Measurements from ENCODE around the gene DGKH.

Gene DGKH

DNA sequence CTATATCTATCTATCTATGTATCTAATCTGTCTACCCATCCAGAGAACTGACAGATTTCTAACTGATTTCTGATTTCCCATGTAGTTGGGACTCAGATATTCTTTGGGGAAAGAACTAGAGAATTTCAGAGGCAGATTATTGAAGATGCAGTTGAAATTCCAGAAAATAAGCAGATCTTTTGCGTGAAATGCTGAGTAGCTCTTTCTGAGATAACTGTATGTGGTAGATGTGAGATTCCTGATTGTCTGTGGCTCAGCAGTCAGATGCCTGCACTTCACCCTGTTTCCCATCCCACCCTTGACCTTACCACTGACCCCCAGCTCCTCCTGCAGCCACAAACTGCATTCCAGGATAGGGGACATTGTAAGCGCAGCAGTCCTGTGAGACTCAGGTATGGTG, 61.5 kb downstream of the DGKH start:
- Histone ChIP-seq H3K27me3 (ENCODE audit: control insufficient read depth, insufficient read depth, low read length, poor library complexity, severe bottlenecking) (no peaks in the 10 kb centered on the region), H3K4me1 (ENCODE audit: control insufficient read depth, insufficient read depth, low read length) (peaks cover 10% of the 10 kb centered on the region), H3K4me3 (ENCODE audit: insufficient read depth, low read depth, low read length) (no peak overlapping the region), H3K36me3 (ENCODE audit: control insufficient read depth, insufficient read depth, low read length) (no peaks in the 10 kb centered on the region), H3K27ac (ENCODE audit: insufficient read depth, low read depth, low read length, poor library complexity, severe bottlenecking) (no peak overlapping the region), H3K9me3 (ENCODE audit: control insufficient read depth, low read length) (no peaks in the 10 kb centered on the region)
- 87 to 91% methylated on average over 2 of the region's 2 CpGs for WGBS, 2 experiments

DNA sequence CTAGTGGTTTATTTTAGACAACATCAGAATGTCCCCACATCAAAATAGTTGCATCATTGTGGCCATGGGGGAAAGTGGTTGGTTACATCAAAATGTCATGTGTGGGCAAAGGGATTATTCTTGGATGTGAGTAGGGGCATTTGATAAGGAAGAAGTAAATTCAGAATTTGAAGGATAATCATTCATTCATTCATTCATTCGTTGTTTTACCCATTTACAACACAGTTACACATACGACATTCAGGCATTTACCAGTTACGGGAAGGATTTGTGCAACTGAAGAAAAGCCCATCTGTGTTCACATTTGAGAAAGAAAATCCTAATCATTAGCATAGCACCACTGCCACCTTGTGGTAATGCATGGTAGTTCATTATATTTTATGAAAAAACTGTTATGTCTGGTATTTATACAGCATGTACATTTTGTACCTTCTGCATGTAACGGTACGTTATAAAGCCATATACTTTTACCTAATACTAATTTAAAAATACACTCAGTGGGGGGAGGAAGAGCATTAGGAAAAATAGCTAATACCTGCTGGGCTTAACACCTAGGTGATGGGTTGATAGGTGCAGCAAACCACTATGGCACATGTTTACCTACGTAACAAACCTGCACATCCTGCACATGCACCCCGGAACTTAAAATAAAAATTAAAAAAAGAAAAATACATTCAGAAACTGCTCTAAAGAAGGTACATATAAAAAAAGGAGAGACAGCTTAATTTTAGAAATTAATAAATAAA, 62.1 kb downstream of the DGKH start:
- H3K9me3 ChIP-seq (ENCODE audit: control insufficient read depth, low read length): no peaks in the 10 kb centered on the region
- no peak overlapping the region for H3K4me3 ChIP-seq (ENCODE audit: insufficient read depth, low read depth, low read length)
- no peaks in the 10 kb centered on the region for H3K36me3 ChIP-seq (ENCODE audit: control insufficient read depth, insufficient read depth, low read length)
- peaks cover 10% of the 10 kb centered on the region for H3K4me1 ChIP-seq (ENCODE audit: control insufficient read depth, insufficient read depth, low read length)
- no peak overlapping the region for H3K27ac ChIP-seq (ENCODE audit: insufficient read depth, low read depth, low read length, poor library complexity, severe bottlenecking)
- 38 to 58% methylated on average over 3 to 4 of the region's 7 CpGs for WGBS, 2 experiments
- H3K27me3 ChIP-seq (ENCODE audit: control insufficient read depth, insufficient read depth, low read length, poor library complexity, severe bottlenecking): no peaks in the 10 kb centered on the region

DNA sequence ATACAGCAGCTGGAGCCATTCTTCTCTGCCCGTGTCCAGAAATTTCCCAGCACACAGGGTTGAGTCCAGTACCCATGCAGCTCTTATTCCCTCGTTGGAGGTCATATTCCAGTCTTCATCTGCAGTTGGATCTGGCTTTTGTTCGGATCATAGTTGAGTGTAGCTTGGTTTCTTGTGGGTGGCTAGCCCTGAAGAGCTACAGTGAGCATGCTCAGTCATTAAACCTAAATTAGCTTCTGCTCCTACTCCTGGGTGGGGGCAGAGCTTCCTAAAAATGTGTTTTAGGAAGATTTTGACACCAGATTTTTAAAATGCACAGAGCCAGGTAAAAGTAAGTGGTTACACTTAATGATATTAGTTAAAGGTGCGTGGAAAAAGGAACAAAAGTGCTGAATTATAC, 64.4 kb downstream of the DGKH start:
- no peaks in the 10 kb centered on the region for H3K36me3 ChIP-seq (ENCODE audit: control insufficient read depth, insufficient read depth, low read length)
- 71 to 93% methylated on average over 3 to 4 of the region's 4 CpGs for WGBS, 2 experiments
- no peaks in the 10 kb centered on the region for H3K27me3 ChIP-seq (ENCODE audit: control insufficient read depth, insufficient read depth, low read length, poor library complexity, severe bottlenecking)
- H3K9me3 ChIP-seq (ENCODE audit: control insufficient read depth, low read length): no peaks in the 10 kb centered on the region
- no peak overlapping the region for H3K4me3 ChIP-seq (ENCODE audit: insufficient read depth, low read depth, low read length)
- H3K27ac ChIP-seq (ENCODE audit: insufficient read depth, low read depth, low read length, poor library complexity, severe bottlenecking): no peak overlapping the region
- peaks cover 3% of the 10 kb centered on the region for H3K4me1 ChIP-seq (ENCODE audit: control insufficient read depth, insufficient read depth, low read length)

DNA sequence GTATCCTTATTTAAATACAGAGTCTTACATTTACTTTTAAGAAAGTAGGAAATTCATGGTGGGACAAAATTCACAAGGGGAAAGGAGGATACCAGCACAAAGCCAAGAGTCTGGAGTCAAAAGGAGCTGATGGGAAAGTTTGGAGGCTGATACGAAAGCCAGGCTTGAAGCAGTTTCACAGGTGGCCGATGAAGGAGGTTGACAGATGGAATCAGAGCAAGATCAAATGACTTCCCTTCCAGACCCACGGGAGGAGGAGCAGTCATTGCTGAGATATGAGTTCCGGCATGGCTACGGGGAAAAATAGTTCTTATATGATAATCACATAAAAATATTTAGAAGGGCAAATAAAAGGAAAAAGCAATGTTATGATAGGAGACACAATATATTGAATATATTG, 65.0 kb downstream of the DGKH start:
- Histone ChIP-seq H3K4me3 (ENCODE audit: insufficient read depth, low read depth, low read length) (no peak overlapping the region), H3K9me3 (ENCODE audit: control insufficient read depth, low read length) (no peaks in the 10 kb centered on the region), H3K27me3 (ENCODE audit: control insufficient read depth, insufficient read depth, low read length, poor library complexity, severe bottlenecking) (no peaks in the 10 kb centered on the region), H3K36me3 (ENCODE audit: control insufficient read depth, insufficient read depth, low read length) (no peaks in the 10 kb centered on the region), H3K4me1 (ENCODE audit: control insufficient read depth, insufficient read depth, low read length) (no peaks in the 10 kb centered on the region), H3K27ac (ENCODE audit: insufficient read depth, low read depth, low read length, poor library complexity, severe bottlenecking) (no peak overlapping the region)
- 87 to 92% methylated on average over 2 to 5 of the region's 5 CpGs for WGBS, 2 experiments

DNA sequence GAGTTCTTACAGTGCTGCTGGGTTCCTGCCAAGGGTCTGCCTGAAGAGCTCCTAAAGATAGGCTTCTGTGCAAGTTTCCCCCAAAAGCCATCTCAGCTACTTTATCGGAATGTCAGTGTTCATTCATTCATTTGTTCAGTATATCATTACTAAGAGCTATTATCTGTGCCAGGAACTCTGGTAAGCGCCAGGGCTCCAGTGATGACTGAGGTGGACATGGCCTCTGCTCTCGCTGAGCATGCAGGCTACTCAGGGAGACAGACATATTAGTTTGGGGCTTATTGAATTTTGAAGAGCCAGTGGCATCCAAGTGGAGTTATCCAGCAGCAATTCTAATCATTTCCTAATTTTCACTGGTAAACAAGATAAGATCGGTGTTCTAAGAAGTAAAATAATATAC, 65.8 kb downstream of the DGKH start:
- Histone ChIP-seq H3K27ac (ENCODE audit: insufficient read depth, low read depth, low read length, poor library complexity, severe bottlenecking) (no peak overlapping the region), H3K4me1 (ENCODE audit: control insufficient read depth, insufficient read depth, low read length) (no peaks in the 10 kb centered on the region), H3K27me3 (ENCODE audit: control insufficient read depth, insufficient read depth, low read length, poor library complexity, severe bottlenecking) (no peaks in the 10 kb centered on the region), H3K36me3 (ENCODE audit: control insufficient read depth, insufficient read depth, low read length) (no peaks in the 10 kb centered on the region), H3K4me3 (ENCODE audit: insufficient read depth, low read depth, low read length) (no peak overlapping the region), H3K9me3 (ENCODE audit: control insufficient read depth, low read length) (no peaks in the 10 kb centered on the region)
- WGBS, 2 experiments: 62 to 65% methylated on average over 3 of the region's 4 CpGs

DNA sequence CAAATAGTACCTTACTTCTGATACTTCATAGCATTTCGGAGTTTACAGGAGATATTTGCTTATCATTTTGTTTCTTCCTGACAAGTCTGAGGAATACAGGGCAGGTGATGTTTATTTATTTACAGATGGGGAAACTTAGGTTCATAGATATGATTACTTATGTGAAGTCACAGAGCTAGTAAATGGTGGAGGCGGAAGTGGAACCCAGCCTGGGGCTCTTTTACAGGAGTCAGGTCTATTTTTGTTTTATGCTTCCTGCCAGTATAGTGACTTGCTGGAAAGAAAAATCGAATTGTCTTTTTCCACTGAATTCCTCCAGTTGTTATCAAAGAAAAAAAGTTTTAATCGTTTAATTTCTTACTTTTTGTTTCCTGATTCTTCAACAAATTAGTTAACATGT, 66.5 kb downstream of the DGKH start:
- Histone ChIP-seq H3K9me3 (ENCODE audit: control insufficient read depth, low read length) (no peaks in the 10 kb centered on the region), H3K4me1 (ENCODE audit: control insufficient read depth, insufficient read depth, low read length) (no peaks in the 10 kb centered on the region), H3K27ac (ENCODE audit: insufficient read depth, low read depth, low read length, poor library complexity, severe bottlenecking) (no peak overlapping the region), H3K4me3 (ENCODE audit: insufficient read depth, low read depth, low read length) (no peak overlapping the region), H3K27me3 (ENCODE audit: control insufficient read depth, insufficient read depth, low read length, poor library complexity, severe bottlenecking) (no peaks in the 10 kb centered on the region), H3K36me3 (ENCODE audit: control insufficient read depth, insufficient read depth, low read length) (no peaks in the 10 kb centered on the region)
- 94 to 99% methylated on average over 3 of the region's 4 CpGs for WGBS, 2 experiments

DNA sequence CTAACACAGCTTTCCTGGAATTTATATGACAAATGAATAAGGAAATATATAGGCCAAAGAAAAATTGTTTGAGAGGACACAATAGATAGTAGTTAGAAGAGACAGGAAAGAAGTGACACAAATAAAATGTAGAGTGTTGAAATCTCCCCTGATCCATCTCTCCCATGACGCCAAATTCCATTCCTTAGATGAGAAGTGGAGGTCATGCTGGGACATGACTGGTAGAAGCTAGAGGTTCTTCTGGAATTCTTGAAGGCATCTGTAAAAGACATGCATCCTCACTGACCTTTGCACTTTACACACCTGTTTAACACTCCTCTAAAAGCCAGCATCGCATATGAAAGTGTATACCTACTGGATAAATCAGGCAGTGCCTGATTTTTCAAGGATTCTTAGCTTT, 67.8 kb downstream of the DGKH start:
- 98 to 100% methylated on average over 2 of the region's 2 CpGs for WGBS, 2 experiments
- no peaks in the 10 kb centered on the region for H3K36me3 ChIP-seq (ENCODE audit: control insufficient read depth, insufficient read depth, low read length)
- no peaks in the 10 kb centered on the region for H3K27me3 ChIP-seq (ENCODE audit: control insufficient read depth, insufficient read depth, low read length, poor library complexity, severe bottlenecking)

DNA sequence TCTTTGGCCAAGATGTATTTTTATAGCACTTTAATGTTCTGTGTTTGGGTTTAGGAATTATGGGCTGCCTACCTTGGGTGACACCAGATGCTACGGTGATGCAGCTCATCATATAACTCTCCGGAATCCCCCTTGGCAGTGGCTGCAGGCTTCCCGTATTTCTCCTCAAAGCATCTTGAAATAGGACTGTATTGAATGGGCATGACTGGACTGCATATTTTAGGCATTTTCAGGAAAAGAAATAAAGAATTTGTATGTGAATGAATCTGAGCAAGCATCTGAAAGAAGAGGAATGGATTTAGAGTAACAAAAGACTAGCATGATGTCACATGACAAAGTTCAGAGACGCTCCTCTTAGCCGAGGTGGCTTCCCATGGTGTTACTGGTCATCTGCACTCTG, 70.6 kb downstream of the DGKH start:
- no peaks in the 10 kb centered on the region for H3K4me1 ChIP-seq (ENCODE audit: control insufficient read depth, insufficient read depth, low read length)
- no peak overlapping the region for H3K27ac ChIP-seq (ENCODE audit: insufficient read depth, low read depth, low read length, poor library complexity, severe bottlenecking)
- no peaks in the 10 kb centered on the region for H3K36me3 ChIP-seq (ENCODE audit: control insufficient read depth, insufficient read depth, low read length)
- no peak overlapping the region for H3K4me3 ChIP-seq (ENCODE audit: insufficient read depth, low read depth, low read length)
- WGBS, 2 experiments: 92 to 93% methylated on average over 5 of the region's 5 CpGs
- no peaks in the 10 kb centered on the region for H3K27me3 ChIP-seq (ENCODE audit: control insufficient read depth, insufficient read depth, low read length, poor library complexity, severe bottlenecking)
- H3K9me3 ChIP-seq (ENCODE audit: control insufficient read depth, low read length): no peaks in the 10 kb centered on the region

More for the DNA sequence above, 67.8 kb downstream of the DGKH start:
- no peak overlapping the region for H3K27ac ChIP-seq (ENCODE audit: insufficient read depth, low read depth, low read length, poor library complexity, severe bottlenecking)
- no peak overlapping the region for H3K4me3 ChIP-seq (ENCODE audit: insufficient read depth, low read depth, low read length)
- no peaks in the 10 kb centered on the region for H3K9me3 ChIP-seq (ENCODE audit: control insufficient read depth, low read length)
- no peaks in the 10 kb centered on the region for H3K4me1 ChIP-seq (ENCODE audit: control insufficient read depth, insufficient read depth, low read length)

DNA sequence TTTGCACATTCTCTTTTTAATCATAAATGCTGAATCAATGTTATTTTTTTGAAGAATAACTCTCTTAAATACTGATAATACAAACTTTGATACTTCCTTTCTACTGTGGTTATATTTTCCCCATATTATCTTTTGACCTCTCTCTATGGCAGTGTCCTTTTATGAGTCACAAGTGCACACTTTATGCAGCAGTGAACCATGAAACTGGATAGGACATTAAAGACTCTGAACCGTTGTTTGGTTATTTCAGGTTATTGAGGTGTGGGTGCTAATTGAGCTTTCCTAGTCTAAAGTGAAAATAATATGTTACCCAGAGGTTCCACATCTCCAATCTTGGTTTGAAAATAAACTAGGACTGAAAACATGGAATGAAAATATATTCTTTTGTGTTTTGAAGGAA, 71.4 kb downstream of the DGKH start:
- H3K27ac ChIP-seq (ENCODE audit: insufficient read depth, low read depth, low read length, poor library complexity, severe bottlenecking): no peak overlapping the region
- H3K4me1 ChIP-seq (ENCODE audit: control insufficient read depth, insufficient read depth, low read length): no peaks in the 10 kb centered on the region
- H3K9me3 ChIP-seq (ENCODE audit: control insufficient read depth, low read length): no peaks in the 10 kb centered on the region
- no peaks in the 10 kb centered on the region for H3K27me3 ChIP-seq (ENCODE audit: control insufficient read depth, insufficient read depth, low read length, poor library complexity, severe bottlenecking)
- WGBS, 2 experiments: 86 to 92% methylated on average over 1 of the region's 1 CpG
- no peaks in the 10 kb centered on the region for H3K36me3 ChIP-seq (ENCODE audit: control insufficient read depth, insufficient read depth, low read length)
- H3K4me3 ChIP-seq (ENCODE audit: insufficient read depth, low read depth, low read length): no peak overlapping the region

DNA sequence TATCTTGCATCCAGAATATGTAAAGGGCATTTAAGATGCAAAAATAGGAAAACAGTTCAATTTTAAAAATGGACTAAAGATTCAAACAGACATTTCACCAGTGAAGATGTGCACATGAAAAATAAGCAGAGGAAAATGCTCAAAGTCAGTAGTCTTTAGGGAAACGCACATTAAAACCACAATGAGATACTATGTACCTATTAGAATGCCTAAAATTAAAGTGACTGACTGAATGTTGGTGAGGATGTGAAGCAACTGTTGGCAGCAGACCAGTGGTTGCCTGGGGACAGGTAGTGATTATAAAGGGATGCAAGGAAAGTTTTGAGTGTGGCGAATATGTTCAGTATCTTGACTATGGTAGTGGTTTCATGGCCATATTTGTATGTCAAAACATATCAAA, 75.2 kb downstream of the DGKH start:
- Histone ChIP-seq H3K27ac (ENCODE audit: insufficient read depth, low read depth, low read length, poor library complexity, severe bottlenecking) (no peak overlapping the region), H3K4me3 (ENCODE audit: insufficient read depth, low read depth, low read length) (no peak overlapping the region), H3K27me3 (ENCODE audit: control insufficient read depth, insufficient read depth, low read length, poor library complexity, severe bottlenecking) (no peaks in the 10 kb centered on the region), H3K9me3 (ENCODE audit: control insufficient read depth, low read length) (no peaks in the 10 kb centered on the region), H3K4me1 (ENCODE audit: control insufficient read depth, insufficient read depth, low read length) (no peaks in the 10 kb centered on the region), H3K36me3 (ENCODE audit: control insufficient read depth, insufficient read depth, low read length) (no peaks in the 10 kb centered on the region)
- 100% methylated on average over 2 of the region's 2 CpGs for WGBS, 2 experiments

DNA sequence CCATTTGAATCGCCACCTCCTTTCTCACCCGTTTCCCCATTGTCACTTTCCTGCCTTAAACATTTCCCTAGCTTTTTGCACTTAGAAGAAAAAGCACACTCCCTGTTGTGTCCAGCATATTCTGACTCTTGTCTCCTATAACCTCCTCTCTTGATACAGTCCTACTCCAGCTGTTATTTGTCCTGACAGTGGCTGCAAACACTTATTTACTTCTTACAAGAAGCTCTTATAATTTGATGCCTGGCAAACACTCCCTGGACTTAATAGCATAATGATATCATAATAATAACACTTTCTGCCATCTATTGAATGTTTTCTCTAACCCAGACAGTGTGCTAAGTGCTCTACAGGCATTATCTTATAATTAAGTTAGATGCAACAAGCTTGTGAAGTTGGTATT, 76.6 kb downstream of the DGKH start:
- no peaks in the 10 kb centered on the region for H3K9me3 ChIP-seq (ENCODE audit: control insufficient read depth, low read length)

More for the DNA sequence above, 76.6 kb downstream of the DGKH start:
- H3K27me3 ChIP-seq (ENCODE audit: control insufficient read depth, insufficient read depth, low read length, poor library complexity, severe bottlenecking): no peaks in the 10 kb centered on the region
- no peak overlapping the region for H3K27ac ChIP-seq (ENCODE audit: insufficient read depth, low read depth, low read length, poor library complexity, severe bottlenecking)
- no peaks in the 10 kb centered on the region for H3K36me3 ChIP-seq (ENCODE audit: control insufficient read depth, insufficient read depth, low read length)
- H3K4me1 ChIP-seq (ENCODE audit: control insufficient read depth, insufficient read depth, low read length): no peaks in the 10 kb centered on the region
- H3K4me3 ChIP-seq (ENCODE audit: insufficient read depth, low read depth, low read length): no peak overlapping the region
- 89 to 93% methylated on average over 2 of the region's 2 CpGs for WGBS, 2 experiments

Measured in ectodermal cell (in vitro differentiated cells).